GM21528 (cell line): ENCODE results near the gene APAF1.

Experiments
- ATAC-seq: cut with Tn5 transposase; IDR thresholded peaks from one replicate; pipeline ENCODE4 v1.9.1; 2021; ENCODE audit warnings: mild to moderate bottlenecking, moderate library complexity; ENCODE audit not compliant: unreplicated experiment, low FRiP score

Gene APAF1

GRCh38 chr12:98721204-98721702 lies 76.2 kb downstream of the APAF1 start:
- ATAC-seq: no peak

- ATAC-seq: no peak
Measured at GRCh38 chr12:98724384-98725155, 79.5 kb downstream of the APAF1 start.

GRCh38 chr12:98725476-98726247 lies 80.6 kb downstream of the APAF1 start:
- ATAC-seq: peak; percentile 82

- no peak for ATAC-seq
Measured at GRCh38 chr12:98727196-98727595, 82.1 kb downstream of the APAF1 start.

- ATAC-seq: no peak
Measured at GRCh38 chr12:98730412-98730811, 85.3 kb downstream of the APAF1 start.

GRCh38 chr12:98733667-98734350 lies 88.7 kb downstream of the APAF1 start:
- no peak for ATAC-seq

- ATAC-seq: no peak
Measured at GRCh38 chr12:98735821-98736220, 90.7 kb downstream of the APAF1 start.

- no peak for ATAC-seq
Measured at GRCh38 chr12:98736352-98737321, 91.5 kb downstream of the APAF1 start.

GRCh38 chr12:98737322-98737712 lies 92.2 kb downstream of the APAF1 start:
- ATAC-seq: no peak

- no peak for ATAC-seq
Measured at GRCh38 chr12:98738002-98738401, 92.9 kb downstream of the APAF1 start.

- no peak for ATAC-seq
Measured at GRCh38 chr12:98738539-98738938, 93.4 kb downstream of the APAF1 start.

GRCh38 chr12:98740751-98741150 lies 95.7 kb downstream of the APAF1 start:
- ATAC-seq: no peak

- no peak for ATAC-seq
Measured at GRCh38 chr12:98741196-98741555, 96.1 kb downstream of the APAF1 start.

- no peak for ATAC-seq
Measured at GRCh38 chr12:98741556-98742265, 96.6 kb downstream of the APAF1 start.

- ATAC-seq: no peak
Measured at GRCh38 chr12:98743362-98743953, 98.4 kb downstream of the APAF1 start.

- ATAC-seq: no peak
Measured at GRCh38 chr12:98744680-98745079, 99.6 kb downstream of the APAF1 start.

- no peak for ATAC-seq
Measured at GRCh38 chr12:98745578-98746391, 100.7 kb downstream of the APAF1 start.

GRCh38 chr12:98748463-98748862 lies 103.4 kb downstream of the APAF1 start:
- no peak for ATAC-seq
